H9 (cell line): ENCODE results near the gene RGS14. TPM values are rescaled to one million over a fixed set of nuclear protein-coding genes. Genes with fewer than 3 reads are reported as not detected.

ENCODE experiments used
- DNase-seq: peaks from one replicate; pipeline ENCODE4 v3.0.0-alpha.2; 2017
- H2AFZ ChIP-seq: one replicate; pipeline ENCODE4 v1.6.1; 2013; ENCODE audit warnings: mild to moderate bottlenecking, low read length, control low read depth, moderate library complexity
- H2AK5ac ChIP-seq: 2 replicates; pipeline ENCODE4 v1.6.1; 2013; ENCODE audit warnings: low read length, control low read depth, mixed read lengths; ENCODE audit not compliant: insufficient read length
- H2BK120ac ChIP-seq: one replicate; pipeline ENCODE4 v1.6.1; 2013; ENCODE audit warnings: low read depth, mild to moderate bottlenecking, low read length, control low read depth, inconsistent platforms; ENCODE audit not compliant: poor library complexity, severe bottlenecking
- H2BK12ac ChIP-seq: 2 replicates; pipeline ENCODE4 v1.6.1; 2013; ENCODE audit warnings: low read length, control low read depth, mixed read lengths, low read depth; ENCODE audit not compliant: insufficient read length
- H2BK15ac ChIP-seq: 2 replicates; pipeline ENCODE4 v1.6.1; 2013; ENCODE audit warnings: low read depth, low read length, control low read depth
- H2BK20ac ChIP-seq: one replicate; pipeline ENCODE4 v1.6.1; 2013; ENCODE audit warnings: low read depth, mild to moderate bottlenecking, low read length, control low read depth, inconsistent platforms; ENCODE audit not compliant: poor library complexity, severe bottlenecking
- H2BK5ac ChIP-seq: 2 replicates; pipeline ENCODE4 v1.6.1; 2013; ENCODE audit warnings: low read length, control low read depth, mixed read lengths; ENCODE audit not compliant: insufficient read length
- H3K14ac ChIP-seq: 2 replicates; pipeline ENCODE4 v1.6.1; 2013; ENCODE audit warnings: low read length, control low read depth; ENCODE audit not compliant: insufficient read depth
- H3K18ac ChIP-seq: 2 replicates; pipeline ENCODE4 v1.6.1; 2013; ENCODE audit warnings: low read depth, mild to moderate bottlenecking, mixed read lengths, low read length, control low read depth; ENCODE audit not compliant: insufficient read length
- H3K23ac ChIP-seq: 2 replicates; pipeline ENCODE4 v1.6.1; 2013; ENCODE audit warnings: low read length, control low read depth, mixed read lengths, low read depth; ENCODE audit not compliant: insufficient read length
- H3K23me2 ChIP-seq: 2 replicates; pipeline ENCODE4 v1.6.1; 2013; ENCODE audit warnings: low read depth, mild to moderate bottlenecking, mixed read lengths, low read length, control low read depth; ENCODE audit not compliant: insufficient read length, poor library complexity, severe bottlenecking
- H3K27ac ChIP-seq: 2 replicates; pipeline ENCODE4 v1.5.1; 2013; ENCODE audit warnings: low read length, control low read depth, mixed read lengths, low read depth; ENCODE audit not compliant: insufficient read length
- H3K27me3 ChIP-seq: 2 replicates; pipeline ENCODE4 v1.6.1; 2013; ENCODE audit warnings: low read length, control low read depth, inconsistent platforms; ENCODE audit not compliant: insufficient read depth
- H3K4ac ChIP-seq: 2 replicates; pipeline ENCODE4 v1.6.1; 2013; ENCODE audit warnings: low read depth, mild to moderate bottlenecking, control low read depth, inconsistent platforms, low read length, moderate library complexity
- H3K4me1 ChIP-seq: 2 replicates; pipeline ENCODE4 v1.6.1; 2013; ENCODE audit warnings: low read length, control low read depth, inconsistent platforms; ENCODE audit not compliant: insufficient read depth
- H3K4me2 ChIP-seq: 2 replicates; pipeline ENCODE4 v1.6.1; 2013; ENCODE audit warnings: low read length, control low read depth, mixed read lengths; ENCODE audit not compliant: insufficient read length, insufficient read depth
- H3K56ac ChIP-seq: 2 replicates; pipeline ENCODE4 v1.6.1; 2013; ENCODE audit warnings: low read depth, mild to moderate bottlenecking, mixed read lengths, low read length, control low read depth; ENCODE audit not compliant: insufficient read length
- H3K79me1 ChIP-seq: 2 replicates; pipeline ENCODE4 v1.6.1; 2013; ENCODE audit warnings: low read depth, mild to moderate bottlenecking, moderate library complexity, low read length, control low read depth, inconsistent platforms; ENCODE audit not compliant: insufficient read depth, poor library complexity, severe bottlenecking
- H3K79me2 ChIP-seq: 2 replicates; pipeline ENCODE4 v1.6.1; 2013; ENCODE audit warnings: low read length, control low read depth, inconsistent platforms; ENCODE audit not compliant: insufficient read depth
- H3K9ac ChIP-seq: 2 replicates; pipeline ENCODE4 v1.6.1; 2013; ENCODE audit warnings: low read length, control low read depth, mixed read lengths; ENCODE audit not compliant: insufficient read length; ENCODE audit errors: extremely low read depth
- H3K9me3 ChIP-seq: one replicate; pipeline ENCODE4 v1.6.1; 2013; ENCODE audit warnings: low read depth, low read length, inconsistent platforms; ENCODE audit not compliant: control insufficient read depth
- H3T11ph ChIP-seq: one replicate; pipeline ENCODE4 v1.6.1; 2013; ENCODE audit warnings: mild to moderate bottlenecking, low read length, control low read depth, inconsistent platforms
- H4K20me1 ChIP-seq: one replicate; pipeline ENCODE4 v1.6.1; 2013; ENCODE audit not compliant: control insufficient read depth, insufficient read length, insufficient read depth
- H4K5ac ChIP-seq: 2 replicates; pipeline ENCODE4 v1.6.1; 2013; ENCODE audit warnings: low read depth, mild to moderate bottlenecking, mixed read lengths, low read length, control low read depth; ENCODE audit not compliant: insufficient read length
- H4K8ac ChIP-seq: replicated peaks from 2 replicates; pipeline ENCODE4 v1.6.1; 2013; ENCODE audit warnings: low read length, control low read depth, mixed read lengths, low read depth; ENCODE audit not compliant: insufficient read length
- H4K91ac ChIP-seq: 2 replicates; pipeline ENCODE4 v1.6.1; 2013; ENCODE audit warnings: low read depth, mild to moderate bottlenecking, moderate library complexity, mixed read lengths, low read length, control low read depth; ENCODE audit not compliant: insufficient read length
- H3K27ac Mint-ChIP-seq, 3 experiments: 2 replicates in 2 of 3; 3 replicates in 1 of 3; pipeline ENCODE4 v1.8.0; 2020 to 2021; ENCODE audit warnings: mixed read lengths in 3 of 3, mild to moderate bottlenecking in 1 of 3, moderate library complexity in 1 of 3
- H3K27me3 Mint-ChIP-seq: 2 replicates; pipeline ENCODE4 v1.8.0; 2021; ENCODE audit warnings: low read depth, mild to moderate bottlenecking, moderate library complexity, mixed read lengths
- H3K36me3 Mint-ChIP-seq, 3 experiments: 2 replicates in 2 of 3; 3 replicates in 1 of 3; pipeline ENCODE4 v1.8.0; 2020 to 2021; ENCODE audit warnings: low read depth in 3 of 3, mixed read lengths in 3 of 3; ENCODE audit not compliant: insufficient read depth in 1 of 3
- H3K4me1 Mint-ChIP-seq, 2 experiments: 2 replicates each; pipeline ENCODE4 v1.8.0; 2020; ENCODE audit warnings: mixed read lengths in 2 of 2
- H3K4me3 Mint-ChIP-seq, 2 experiments: 2 replicates in 1 of 2; 3 replicates in 1 of 2; pipeline ENCODE4 v1.8.0; 2020 to 2021; ENCODE audit warnings: mild to moderate bottlenecking in 2 of 2, mixed read lengths in 2 of 2, moderate library complexity in 1 of 2
- H3K9me3 Mint-ChIP-seq, 2 experiments: 2 replicates in 1 of 2; 3 replicates in 1 of 2; pipeline ENCODE4 v1.8.0; 2020; ENCODE audit warnings: mild to moderate bottlenecking in 2 of 2, mixed read lengths in 2 of 2, moderate library complexity in 1 of 2
- WGBS: extraction: QIAGEN DNeasy Blood & Tissue Kit; methylation state at CpG from one replicate; pipeline ENCODE4 v1.1.7; 2013; ENCODE audit warnings: missing lambda C conversion rate, low lambda C conversion rate, mixed read lengths; ENCODE audit not compliant: insufficient read length; ENCODE audit errors: extremely low coverage; 5-methylcytosine and 5-hydroxymethylcytosine counted together
- total RNA-seq: library from RNA; stranded (reverse); gene quantifications from 2 replicates; pipeline ENCODE4 v1.2.1, GENCODE V29; 2021
- TF ChIP-seq, protein P1 (sequence below): fragments of 200-600 bp; sonication (generic); conservative IDR thresholded peaks from 3 replicates; pipeline ENCODE4 v1.8.0; 2021; ENCODE audit warnings: antibody characterized with exemption, mild to moderate bottlenecking

The RGS14 gene
- total RNA-seq, 1 experiment from 2014 or later = 12.3 TPM

DNA sequence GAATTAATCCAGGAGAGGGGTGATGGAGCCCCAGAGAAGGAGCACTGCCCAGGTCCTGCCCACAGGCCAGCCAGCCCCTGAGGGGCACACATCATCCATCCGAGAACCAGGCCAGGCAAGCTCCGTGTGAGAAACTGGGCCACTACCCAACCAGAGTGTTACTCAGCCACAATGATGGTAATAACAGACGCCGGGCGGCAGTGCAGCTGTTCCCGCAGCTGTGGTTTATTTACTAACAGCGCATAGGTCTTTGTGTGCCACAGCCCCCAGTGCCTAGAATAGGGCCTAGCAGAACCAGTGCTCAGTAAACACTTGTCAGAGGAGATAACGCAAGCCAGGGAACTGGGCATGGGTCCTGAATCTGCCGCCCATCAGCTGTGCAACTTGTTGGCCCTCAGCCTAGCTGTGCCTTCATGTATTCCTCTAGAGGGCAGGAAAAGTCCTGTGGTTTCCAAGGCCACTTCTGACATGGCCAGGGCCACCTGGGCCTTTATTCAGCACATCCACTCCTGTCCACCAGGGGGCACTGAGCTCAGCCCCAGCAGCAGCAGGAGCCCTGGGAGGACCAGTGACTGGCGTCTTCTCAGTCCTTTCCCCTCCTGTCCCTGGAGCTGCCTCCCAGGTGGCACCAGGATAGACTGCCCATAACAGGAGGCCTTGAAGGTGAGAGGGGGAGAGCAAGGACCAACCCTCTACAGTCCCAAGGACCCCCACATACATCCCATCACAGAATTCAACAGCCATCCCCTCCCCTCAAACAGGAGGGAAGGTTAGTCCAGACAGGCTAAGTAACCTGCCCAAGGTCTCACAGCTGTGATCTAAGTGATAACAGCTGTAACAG lies 48.2 kb upstream of the RGS14 start:
- Histone ChIP-seq H2BK20ac (no peak overlapping the region), H3K4me1 (no peaks in the 10 kb centered on the region), H3K27me3 (no peaks in the 10 kb centered on the region), H4K8ac (no peak overlapping the region), H3K18ac (no peak overlapping the region), H2BK5ac (no peak overlapping the region), H3K9me3 (no peaks in the 10 kb centered on the region), H4K20me1 (peaks cover 5% of the 10 kb centered on the region), H3K14ac (no peak overlapping the region), H3K27ac (no peak overlapping the region), H2AFZ (no peak overlapping the region), H2BK15ac (no peak overlapping the region), H3K9ac (no peak overlapping the region), H3K23me2 (peaks cover 14% of the 10 kb centered on the region), H3K79me1 (no peaks in the 10 kb centered on the region), H3K4ac (no peak overlapping the region), H4K5ac (no peak overlapping the region), H2BK120ac (no peak overlapping the region), H2AK5ac (no peak overlapping the region), H3T11ph (no peak overlapping the region), H3K23ac (no peak overlapping the region), H3K56ac (no peak overlapping the region), H3K79me2 (peaks cover 2% of the 10 kb centered on the region; the same call in 1 of the 2 replicates), H4K91ac (no peak overlapping the region), H3K4me2 (no peak overlapping the region), H2BK12ac (no peak overlapping the region)
- peak overlapping the region; percentile 44 to 70; a peak in 4 of 5 replicates for H3K4me3 Mint-ChIP-seq
- TF ChIP-seq, protein P1, sequence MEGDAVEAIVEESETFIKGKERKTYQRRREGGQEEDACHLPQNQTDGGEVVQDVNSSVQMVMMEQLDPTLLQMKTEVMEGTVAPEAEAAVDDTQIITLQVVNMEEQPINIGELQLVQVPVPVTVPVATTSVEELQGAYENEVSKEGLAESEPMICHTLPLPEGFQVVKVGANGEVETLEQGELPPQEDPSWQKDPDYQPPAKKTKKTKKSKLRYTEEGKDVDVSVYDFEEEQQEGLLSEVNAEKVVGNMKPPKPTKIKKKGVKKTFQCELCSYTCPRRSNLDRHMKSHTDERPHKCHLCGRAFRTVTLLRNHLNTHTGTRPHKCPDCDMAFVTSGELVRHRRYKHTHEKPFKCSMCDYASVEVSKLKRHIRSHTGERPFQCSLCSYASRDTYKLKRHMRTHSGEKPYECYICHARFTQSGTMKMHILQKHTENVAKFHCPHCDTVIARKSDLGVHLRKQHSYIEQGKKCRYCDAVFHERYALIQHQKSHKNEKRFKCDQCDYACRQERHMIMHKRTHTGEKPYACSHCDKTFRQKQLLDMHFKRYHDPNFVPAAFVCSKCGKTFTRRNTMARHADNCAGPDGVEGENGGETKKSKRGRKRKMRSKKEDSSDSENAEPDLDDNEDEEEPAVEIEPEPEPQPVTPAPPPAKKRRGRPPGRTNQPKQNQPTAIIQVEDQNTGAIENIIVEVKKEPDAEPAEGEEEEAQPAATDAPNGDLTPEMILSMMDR = peak; percentile 98
- no peaks in the 10 kb centered on the region for H3K9me3 Mint-ChIP-seq
- no CpG with 5 or more reads among the region's 10 CpGs for WGBS
- peaks cover 22 to 30% (median 26%) of the 10 kb centered on the region in 3 experiments for H3K36me3 Mint-ChIP-seq
- no peaks in the 10 kb centered on the region; the same call in 1 of the 2 replicates for H3K27me3 Mint-ChIP-seq
- DNase-seq = peak; percentile 96
- peaks cover 22 to 25% of the 10 kb centered on the region in 2 experiments for H3K4me1 Mint-ChIP-seq
- H3K27ac Mint-ChIP-seq = 0 out of 7 replicates have a peak overlapping the region, but pooled peaks of 2 of the 3 experiments have one; percentile 53 to 55
